ENCODE data around the gene OR10G3. TPM values are rescaled to one million over a fixed set of nuclear protein-coding genes. Genes with fewer than 3 reads are reported as not detected.
"Not testable (repeated sequence)": the region's sequence is repeated elsewhere in the genome, so short reads cannot be mapped to it uniquely, and the experiment has no call there.

The OR10G3 gene
- total RNA-seq, 1 experiment from 2014 or later = not detected

- no peak for ATAC-seq
- no peak for DNase-seq (ENCODE audit: low read depth, low spot score)
- intact Hi-C loops (cut with micrococcal nuclease; ENCODE audit: unreplicated experiment) = no loop called here
- H3K27ac ChIP-seq (ENCODE audit: low read length) = no peak overlapping the region
- no peaks in the 10 kb centered on the region for H3K36me3 ChIP-seq (ENCODE audit: control insufficient read depth, insufficient read depth, low read length)
- TF ChIP-seq CTCF (IDR thresholded peaks at IDR 0.05) = no peak
- TF ChIP-seq REST (IDR thresholded peaks at IDR 0.05; ENCODE audit: insufficient read depth in 1 of 2, low read depth in 2 of 2, low read length in 1 of 2) = no peak
- TF ChIP-seq SIN3A (IDR thresholded peaks at IDR 0.05; ENCODE audit: borderline replicate concordance, insufficient read depth, low read depth, low read length) = no peak
- TF ChIP-seq POLR2AphosphoS5 (IDR thresholded peaks at IDR 0.05; ENCODE audit: low read depth, low read length) = no peak
- no peak for TF ChIP-seq TCF7L2 (IDR thresholded peaks at IDR 0.05; ENCODE audit: low read depth, low read length)
- no TSS peak for BruUV-seq (replicated peaks)
- no peak overlapping the region for H3K4me3 ChIP-seq (ENCODE audit: low read depth in 2 of 2, low read length in 2 of 2)
- CTCF ChIA-PET = no interaction called here
- POLR2A ChIA-PET = no interaction called here
- no peaks in the 10 kb centered on the region for H3K9me3 ChIP-seq (ENCODE audit: control insufficient read depth, insufficient read depth, low read depth, low read length)
- no peaks in the 10 kb centered on the region for H3K4me1 ChIP-seq (ENCODE audit: control insufficient read depth, insufficient read depth, low read length)
- peaks cover 3% of the 10 kb centered on the region for H3K27me3 ChIP-seq (ENCODE audit: control insufficient read depth, insufficient read depth, low read length)
- in situ Hi-C loops (cut with HindIII; ENCODE audit: low pct_unique_long_range_greater_than_20kb, low sequenced_read_pairs) = no loop called here
These were observed 32.4 kb upstream of the OR10G3 start for GRCh38 chr14:21612324-21612723.

GRCh38 chr14:21602181-21602580, 22.3 kb upstream of the OR10G3 start:
- CTCF ChIA-PET; H3K4me3 ChIP-seq (ENCODE audit: low read depth in 2 of 2, low read length in 2 of 2); H3K27ac ChIP-seq (ENCODE audit: low read length); H3K27me3 ChIP-seq (ENCODE audit: control insufficient read depth, insufficient read depth, low read length); H3K36me3 ChIP-seq (ENCODE audit: control insufficient read depth, insufficient read depth, low read length); DNase-seq (ENCODE audit: low read depth, low spot score); ATAC-seq; POLR2A ChIA-PET; in situ Hi-C loops (cut with HindIII; ENCODE audit: low pct_unique_long_range_greater_than_20kb, low sequenced_read_pairs); H3K4me1 ChIP-seq (ENCODE audit: control insufficient read depth, insufficient read depth, low read length); BruUV-seq (replicated peaks); intact Hi-C loops (cut with micrococcal nuclease; ENCODE audit: unreplicated experiment); H3K9me3 ChIP-seq (ENCODE audit: control insufficient read depth, insufficient read depth, low read depth, low read length): not testable (repeated sequence)

- CTCF ChIA-PET = no interaction called here
- no peak overlapping the region for H3K27ac ChIP-seq (ENCODE audit: low read length)
- TF ChIP-seq CTCF (IDR thresholded peaks at IDR 0.05) (no peak), SIN3A (IDR thresholded peaks at IDR 0.05; ENCODE audit: borderline replicate concordance, insufficient read depth, low read depth, low read length) (no peak), TCF7L2 (IDR thresholded peaks at IDR 0.05; ENCODE audit: low read depth, low read length) (no peak), REST (IDR thresholded peaks at IDR 0.05; ENCODE audit: insufficient read depth in 1 of 2, low read depth in 2 of 2, low read length in 1 of 2) (no peak), POLR2AphosphoS5 (IDR thresholded peaks at IDR 0.05; ENCODE audit: low read depth, low read length) (no peak)
- intact Hi-C loops (cut with micrococcal nuclease; ENCODE audit: unreplicated experiment) = no loop called here
- H3K4me1 ChIP-seq (ENCODE audit: control insufficient read depth, insufficient read depth, low read length) = no peaks in the 10 kb centered on the region
- no peak overlapping the region for H3K4me3 ChIP-seq (ENCODE audit: low read depth in 2 of 2, low read length in 2 of 2)
- no peaks in the 10 kb centered on the region for H3K9me3 ChIP-seq (ENCODE audit: control insufficient read depth, insufficient read depth, low read depth, low read length)
- ATAC-seq (no peak), DNase-seq (ENCODE audit: low read depth, low spot score) (no peak)
- in situ Hi-C loops (cut with HindIII; ENCODE audit: low pct_unique_long_range_greater_than_20kb, low sequenced_read_pairs) = no loop called here
- H3K36me3 ChIP-seq (ENCODE audit: control insufficient read depth, insufficient read depth, low read length) = no peaks in the 10 kb centered on the region
- POLR2A ChIA-PET = interaction anchor here (0.6 kb wide), 1 partner anchor 15 kb away, joined by 6 read pairs; no protein-coding TSS in a partner anchor
- H3K27me3 ChIP-seq (ENCODE audit: control insufficient read depth, insufficient read depth, low read length) = no peaks in the 10 kb centered on the region; the same call in 1 of the 2 replicates
- no TSS peak for BruUV-seq (replicated peaks)
These were observed 9.4 kb upstream of the OR10G3 start for GRCh38 chr14:21589317-21589716.

Measured in Panc1 (cell line).